Hepatocyte (in vitro differentiated cells): ENCODE results near the gene PBX3.

Experiments
- CTCF ChIP-seq: fragments of 200-600 bp; sonication (generic); IDR thresholded peaks from 2 replicates; pipeline ENCODE4 v1.5.1; 2016; ENCODE audit warnings: antibody characterized with exemption, mild to moderate bottlenecking; ENCODE audit not compliant: poor library complexity
- EZH2 ChIP-seq: fragments of 200-600 bp; sonication (generic); IDR thresholded peaks from 2 replicates; pipeline ENCODE4 v1.6.1; 2016; ENCODE audit warnings: antibody characterized with exemption, mild to moderate bottlenecking, borderline replicate concordance

GRCh38 chr9:125744616-125745015 is 2.6 kb upstream of the PBX3 start:
- TF ChIP-seq CTCF (no peak), EZH2 (no peak)
